B cell (primary cell): ENCODE measurements around the gene AP5B1. TPM values are rescaled to one million over a fixed set of nuclear protein-coding genes. Genes with fewer than 3 reads are reported as not detected.

Experiments used
- ATAC-seq: fragments of 200-7000 bp; cut with Tn5 transposase; one replicate; pipeline ENCODE4 v1.10.0; 2021; ENCODE audit warnings: low read depth, mild to moderate bottlenecking, moderate number of reproducible peaks, moderate library complexity
- CTCF ChIA-PET: fragments of 350-600 bp; sonication (Branson Sonifier 250); formaldehyde crosslinking; loops from one replicate; lab custom pipeline; 2021; ENCODE audit warnings: antibody characterized with exemption, inconsistent platforms; lab: Charles Lee
- POLR2A ChIA-PET: fragments of 350-600 bp; sonication (Branson Sonifier 250); formaldehyde crosslinking; loops from one replicate; lab custom pipeline; 2021; ENCODE audit warnings: antibody characterized with exemption; lab: Charles Lee
- DNase-seq: peaks from one replicate; pipeline ENCODE4 v3.0.0; 2013
- H2AFZ ChIP-seq: 2 replicates; pipeline ENCODE4 v1.6.1; 2012; ENCODE audit warnings: mild to moderate bottlenecking, low read depth, low read length; ENCODE audit not compliant: insufficient read depth, poor library complexity, severe bottlenecking
- H3K27ac ChIP-seq, 2 donors: 1 replicate in 1 of 2; 2 replicates in 1 of 2; pipeline ENCODE4 v1.5.1; 2012 to 2013; ENCODE audit warnings: low read length in 2 of 2, mild to moderate bottlenecking in 2 of 2, moderate library complexity in 1 of 2
- H3K27me3 ChIP-seq, 4 experiments: fragments of 200-600 bp in 1 of 4; sonication (generic) in 1 of 4; replicated peaks in 1 of 4; 1 replicate in 2 of 4; 2 replicates in 2 of 4; pipeline versions ENCODE4 v1.6.1 to v1.7.0; 2013 to 2016; ENCODE audit warnings: low read length in 3 of 4, mild to moderate bottlenecking in 2 of 4, mixed read lengths in 1 of 4, moderate library complexity in 1 of 4; ENCODE audit not compliant: insufficient read depth in 4 of 4, control insufficient read depth in 3 of 4; ENCODE audit errors: control extremely low read depth in 1 of 4
- H3K36me3 ChIP-seq, 2 experiments: replicated peaks in 1 of 2; 1 replicate in 1 of 2; 2 replicates in 1 of 2; pipeline versions ENCODE4 v1.6.1 to v1.7.1; 2013; ENCODE audit warnings: low read length in 1 of 2; ENCODE audit not compliant: insufficient read depth in 2 of 2, control insufficient read depth in 1 of 2; ENCODE audit errors: control extremely low read depth in 1 of 2, extremely low read depth in 1 of 2
- H3K4me1 ChIP-seq, 2 donors: fragments of 200-600 bp in 1 of 2; sonication (generic) in 1 of 2; 1 replicate in 1 of 2; 2 replicates in 1 of 2; pipeline versions ENCODE4 v1.5.1 to v1.6.1; 2013 to 2017; ENCODE audit warnings: low read length in 2 of 2; ENCODE audit not compliant: control insufficient read depth in 2 of 2, insufficient read depth in 2 of 2
- H3K4me2 ChIP-seq: replicated peaks from 2 replicates; pipeline ENCODE3; 2012; ENCODE audit warnings: mild to moderate bottlenecking, low read depth, low read length; ENCODE audit not compliant: poor library complexity, severe bottlenecking
- H3K4me3 ChIP-seq, 5 experiments: fragments of 200-600 bp in 1 of 5; sonication (generic) in 1 of 5; 1 replicate in 3 of 5; 2 replicates in 2 of 5; pipeline versions ENCODE4 v1.5.1 to v1.7.0; 2011 to 2016; ENCODE audit warnings: low read length in 4 of 5, mild to moderate bottlenecking in 4 of 5, low read depth in 2 of 5, control low read depth in 1 of 5, moderate library complexity in 1 of 5; ENCODE audit not compliant: insufficient read depth in 1 of 5; ENCODE audit errors: control extremely low read depth in 1 of 5, extremely low read depth in 1 of 5
- H3K79me2 ChIP-seq: fragments of 200-600 bp; sonication (generic); one replicate; pipeline ENCODE4 v1.6.0; 2016; ENCODE audit warnings: low read length; ENCODE audit not compliant: control insufficient read depth, insufficient read depth
- H3K9ac ChIP-seq: fragments of 200-600 bp; sonication (generic); 2 replicates; pipeline ENCODE4 v1.6.1; 2017; ENCODE audit warnings: mild to moderate bottlenecking, low read length, moderate library complexity
- H3K9me3 ChIP-seq, 3 donors: one replicate each; pipeline versions ENCODE4 v1.6.1 to v1.7.1; 2013; ENCODE audit warnings: low read length in 2 of 3; ENCODE audit not compliant: control insufficient read depth in 2 of 3, insufficient read depth in 1 of 3; ENCODE audit errors: control extremely low read depth in 1 of 3
- H4K20me1 ChIP-seq: 2 replicates; pipeline ENCODE4 v1.6.0; 2012; ENCODE audit warnings: mild to moderate bottlenecking, low read length; ENCODE audit not compliant: insufficient read depth, control insufficient read depth, poor library complexity, severe bottlenecking
- H3K27ac Mint-ChIP-seq: one replicate; pipeline ENCODE4 v1.8.0; 2021; ENCODE audit warnings: mixed read lengths
- H3K27me3 Mint-ChIP-seq: one replicate; pipeline ENCODE4 v1.8.0; 2021; ENCODE audit warnings: mixed read lengths
- H3K4me1 Mint-ChIP-seq: one replicate; pipeline ENCODE4 v1.8.0; 2021; ENCODE audit warnings: mixed read lengths
- H3K4me3 Mint-ChIP-seq: one replicate; pipeline ENCODE4 v1.8.0; 2021; ENCODE audit warnings: mixed read lengths
- H3K9me3 Mint-ChIP-seq: one replicate; pipeline ENCODE4 v1.8.0; 2022; ENCODE audit warnings: mixed read lengths; ENCODE audit not compliant: insufficient read depth
- CTCF ChIP-seq: fragments of 200-600 bp; IDR thresholded peaks from one replicate; pipeline ENCODE4 v1.8.0; 2022; ENCODE audit warnings: antibody characterized with exemption, mild to moderate bottlenecking
- EZH2 ChIP-seq: IDR thresholded peaks from 2 replicates; pipeline ENCODE4 v1.6.1; 2012; ENCODE audit warnings: borderline replicate concordance, low read depth, mild to moderate bottlenecking, moderate library complexity, low read length; ENCODE audit not compliant: insufficient read depth, poor library complexity, severe bottlenecking
- WGBS: methylation state at CpG from one replicate; pipeline ENCODE4 v1.1.5; 2013; ENCODE audit warnings: missing lambda C conversion rate; ENCODE audit not compliant: insufficient coverage; 5-methylcytosine and 5-hydroxymethylcytosine counted together
- intact Hi-C: fragments of 100-400 bp; cut with micrococcal nuclease; formaldehyde crosslinking; loops from one replicate; pipeline ENCODE4 v1.10.0; 2022
- polyA plus RNA-seq: library from polyadenylated mRNA; depleted of rRNA; stranded (reverse); fragments of >200 nt; gene quantifications from 2 replicates; pipeline ENCODE4 v1.2.3, GENCODE V29; 2012
- total RNA-seq, 2 donors: library from RNA; stranded (reverse); fragments of 120-200 nt in 1 of 2; gene quantifications; 1 replicate in 1 of 2; 2 replicates in 1 of 2; pipeline versions ENCODE4 v1.2.3 to v1.2.4, GENCODE V29; 2013 to 2022

Gene AP5B1
- total and polyA plus RNA-seq, 2 donors (not counting 1 experiment from before 2014, with no cell fraction given) = 9.6 to 25.2 TPM

- Histone ChIP-seq H3K27ac (no peak overlapping the region), H2AFZ (no peak overlapping the region), H4K20me1 (no peaks in the 10 kb centered on the region), H3K9ac (no peak overlapping the region), H3K4me3 (no peak overlapping the region), H3K36me3 (no peaks in the 10 kb centered on the region), H3K9me3 (no peaks in the 10 kb centered on the region), H3K27me3 (peaks cover 0 to 2% (median 0%) of the 10 kb centered on the region in 4 experiments), H3K4me2 (no peak overlapping the region), H3K79me2 (no peaks in the 10 kb centered on the region), H3K4me1 (peaks cover 0 to 5% of the 10 kb centered on the region in 2 donors)
- CTCF ChIA-PET = interaction anchor here (1.1 kb wide), 1 partner anchor 73 kb away, joined by 3 read pairs; no protein-coding TSS in a partner anchor
- POLR2A ChIA-PET = no interaction called here
- Mint-ChIP-seq H3K9me3 (no peaks in the 10 kb centered on the region), H3K27ac (no peak overlapping the region), H3K27me3 (peaks cover 14% of the 10 kb centered on the region), H3K4me1 (peaks cover 7% of the 10 kb centered on the region), H3K4me3 (no peak overlapping the region)
- no peak for TF ChIP-seq CTCF
- no peak for TF ChIP-seq EZH2
- intact Hi-C loops = no loop called here
- ATAC-seq (no peak), DNase-seq (no peak)
- WGBS = 77% methylated on average over 17 of the region's 18 CpGs
Observed at GRCh38 chr11:65744026-65744698, 36.6 kb downstream of the AP5B1 start.

- H4K20me1 ChIP-seq = no peaks in the 10 kb centered on the region
- H3K4me2 ChIP-seq = no peak overlapping the region
- Mint-ChIP-seq H3K4me1 (peaks cover 7% of the 10 kb centered on the region), H3K9me3 (no peaks in the 10 kb centered on the region), H3K4me3 (no peak overlapping the region), H3K27ac (no peak overlapping the region), H3K27me3 (peaks cover 14% of the 10 kb centered on the region)
- ChIA-PET POLR2A (no interaction called here), CTCF (no interaction called here)
- H3K27ac ChIP-seq = no peak overlapping the region
- intact Hi-C loops = no loop called here
- H3K36me3 ChIP-seq = no peaks in the 10 kb centered on the region
- H2AFZ ChIP-seq = no peak overlapping the region
- peaks cover 0 to 5% of the 10 kb centered on the region in 2 donors for H3K4me1 ChIP-seq
- no peaks in the 10 kb centered on the region for H3K9me3 ChIP-seq
- TF ChIP-seq EZH2 (no peak), CTCF (no peak)
- H3K27me3 ChIP-seq = peaks cover 0 to 2% (median under 1%) of the 10 kb centered on the region in 4 experiments
- H3K79me2 ChIP-seq = no peaks in the 10 kb centered on the region
- no peak for DNase-seq
- no peak overlapping the region for H3K9ac ChIP-seq
- no peak overlapping the region for H3K4me3 ChIP-seq
- WGBS = 81% methylated on average over 8 of the region's 10 CpGs
- ATAC-seq = no peak
Observed at GRCh38 chr11:65743681-65744025, 37.1 kb downstream of the AP5B1 start.
